T-helper 2 cell (primary cell): Measurements from ENCODE around the gene AKAP8L.
"Not testable (repeated sequence)": the region's sequence is repeated elsewhere in the genome, so short reads cannot be mapped to it uniquely, and the experiment has no call there.

Source experiments
- DNase-seq, 5 experiments: peaks; one replicate each; pipeline versions ENCODE4 v3.0.0 to v3.0.0-alpha.2; 2012 to 2022

AKAP8L gene

GRCh38 chr19:15379083-15379998 lies 39.4 kb downstream of the AKAP8L start, which contains the start of gene AKAP8:
Gene AKAP8, minus strand, starts transcription at chr19:15379787. Its CDS starts 56 bp downstream, at chr19:15379731.
- peak; percentile 93 to 99 (median 97) for DNase-seq

DNA sequence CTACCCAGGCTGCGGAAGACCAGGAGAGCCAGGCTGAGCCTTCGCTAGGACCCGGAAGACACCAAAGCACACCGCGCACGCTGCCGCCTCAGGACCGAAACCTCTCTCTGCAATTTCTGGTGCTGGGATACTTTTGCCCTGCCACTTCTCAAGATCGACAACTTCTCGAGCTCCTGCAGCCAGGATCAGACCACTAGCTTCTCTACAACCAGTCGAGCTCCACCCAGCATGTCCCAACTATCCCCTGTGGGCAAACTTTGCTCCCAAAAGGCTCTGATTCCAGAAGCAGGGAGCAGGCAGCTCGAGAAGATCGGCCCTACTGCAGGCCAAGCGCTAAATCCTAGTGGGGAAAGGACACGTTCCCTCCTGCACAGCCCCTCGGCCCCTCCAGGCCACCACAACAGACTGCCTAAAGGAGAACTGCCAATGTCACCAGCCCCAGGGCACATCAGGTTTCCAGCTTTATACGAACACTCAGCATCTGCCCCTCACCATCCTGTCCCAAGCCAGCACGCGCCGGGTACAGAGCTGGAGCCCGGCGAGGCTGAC lies 40.2 kb downstream of the AKAP8L start:
- DNase-seq, result peak in 4 of 5 experiments; percentile 21 to 73 (median 24)

DNA sequence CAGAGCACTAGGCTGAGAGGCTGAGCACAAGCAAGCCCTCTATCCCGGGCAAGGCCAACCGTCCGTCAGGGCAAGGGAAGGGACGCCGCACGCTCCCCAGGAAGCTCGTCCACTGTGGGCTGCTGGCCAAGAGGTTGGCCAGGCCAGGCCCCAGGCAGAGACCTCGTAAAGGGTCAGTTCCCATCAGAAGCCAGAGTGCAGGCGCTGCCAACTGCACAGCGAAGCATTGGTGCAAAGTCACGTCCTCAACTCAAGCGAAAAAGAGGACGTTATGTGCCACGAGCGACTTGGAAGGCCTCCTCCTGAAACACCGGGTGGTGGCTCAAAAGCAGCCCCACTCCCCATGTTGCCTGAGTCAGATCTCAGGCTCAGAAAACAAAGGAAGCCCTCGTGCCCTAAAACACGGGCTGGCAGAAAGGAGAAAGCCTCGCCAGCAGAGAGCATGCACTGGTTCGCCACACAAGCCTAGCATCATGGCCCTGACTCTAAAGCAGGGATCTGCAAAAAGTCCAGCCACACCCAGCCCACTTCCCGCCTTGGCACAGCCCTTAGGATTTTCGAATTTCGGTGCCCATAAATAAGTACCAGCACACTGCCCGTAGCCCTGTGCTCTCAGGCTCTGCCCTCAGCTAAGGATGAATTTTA lies 43.9 kb downstream of the AKAP8L start:
- no peak for DNase-seq

GRCh38 chr19:15374105-15374651 lies 44.6 kb downstream of the AKAP8L start:
- no peak for DNase-seq

GRCh38 chr19:15373644-15374043 lies 45.1 kb downstream of the AKAP8L start:
- no peak for DNase-seq

DNA sequence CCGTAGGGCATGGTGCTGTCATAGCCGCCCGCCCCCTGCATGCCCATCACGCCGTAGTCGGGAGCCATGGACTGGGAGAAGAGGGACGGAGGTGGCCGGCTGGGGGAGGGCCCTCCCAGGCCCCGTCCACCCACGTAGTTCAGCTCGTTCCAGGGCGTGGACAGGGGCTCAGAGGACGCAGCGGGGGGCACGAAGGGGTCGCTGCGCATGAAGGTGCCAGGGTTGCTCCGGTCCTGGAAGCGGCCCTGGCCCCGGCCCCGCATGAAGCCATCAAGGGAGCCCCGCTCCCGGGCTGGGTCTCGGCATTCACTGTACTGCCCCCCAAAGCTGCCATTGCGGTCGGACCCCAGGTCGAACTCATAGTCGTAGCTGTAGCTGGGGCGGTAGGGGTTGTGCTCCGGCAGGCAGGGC lies 45.9 kb downstream of the AKAP8L start:
- DNase-seq, result no peak

DNA sequence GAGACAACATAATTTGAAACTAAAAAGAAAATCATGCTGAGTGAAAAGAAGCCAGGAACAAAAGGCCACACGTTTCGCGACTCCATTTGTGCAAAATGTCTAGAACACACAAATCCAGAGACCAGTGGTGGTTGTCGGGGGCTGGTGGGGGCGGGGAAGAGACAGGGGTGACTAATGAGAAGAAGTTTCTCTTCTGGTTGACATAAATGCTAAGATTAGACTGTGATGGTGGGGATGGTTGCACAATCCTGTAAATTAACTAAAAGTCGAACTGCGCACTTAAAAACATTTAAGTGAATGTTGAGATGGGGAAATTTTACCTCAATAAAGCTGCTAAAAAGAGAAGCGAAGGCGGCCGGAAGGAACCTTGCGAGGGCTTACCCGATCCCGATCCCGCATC lies 46.3 kb downstream of the AKAP8L start:
- DNase-seq, result no peak

DNA sequence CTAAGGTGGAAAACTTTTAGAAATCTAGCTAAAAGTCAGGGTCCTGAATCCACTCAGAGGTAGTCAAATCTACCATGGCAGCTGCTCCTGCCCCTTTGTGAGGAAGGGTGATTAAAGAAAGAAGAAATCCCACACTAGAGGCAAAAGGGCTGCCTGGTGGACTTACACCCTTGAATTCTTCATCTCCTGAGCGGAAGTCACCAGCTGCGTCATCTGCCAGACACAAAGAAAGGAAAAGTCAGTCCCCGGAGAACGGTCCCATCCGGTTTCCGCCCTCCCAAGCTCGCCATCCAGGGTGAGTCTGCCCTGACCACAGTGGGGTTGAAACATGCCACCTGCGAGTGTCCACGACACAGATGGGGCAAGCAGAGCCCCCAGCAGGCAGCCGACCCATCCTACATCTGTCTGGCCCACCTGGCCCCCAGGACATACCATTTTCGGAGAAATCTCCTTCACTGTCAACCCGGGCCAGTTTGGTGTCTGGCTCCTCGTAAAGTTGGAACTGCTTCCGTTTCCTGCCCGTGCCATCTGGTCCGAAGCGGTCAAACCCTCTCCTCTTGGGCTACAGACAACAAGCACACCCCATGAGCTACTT lies 46.9 kb downstream of the AKAP8L start:
- DNase-seq, result no peak

DNA sequence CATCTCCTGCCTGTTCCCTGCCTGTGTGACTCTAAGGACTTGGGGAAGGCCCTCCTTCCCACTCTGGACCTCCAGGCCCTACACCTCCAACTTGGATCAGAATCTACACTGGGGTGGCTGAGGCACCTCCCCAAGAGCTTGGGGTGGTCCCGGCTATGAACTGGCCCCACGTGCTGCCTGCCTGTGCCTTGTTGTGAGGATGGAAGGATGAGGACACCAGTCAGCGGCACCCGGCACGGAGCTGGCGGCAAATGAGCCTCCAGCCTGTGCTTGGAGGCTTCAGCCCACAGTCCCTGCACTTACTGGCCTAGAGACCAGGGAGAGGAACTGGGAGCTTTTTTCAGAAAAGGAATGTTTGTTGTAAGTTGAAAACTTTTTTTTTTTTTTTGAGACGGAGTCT lies 47.7 kb downstream of the AKAP8L start:
- no peak for DNase-seq

DNA sequence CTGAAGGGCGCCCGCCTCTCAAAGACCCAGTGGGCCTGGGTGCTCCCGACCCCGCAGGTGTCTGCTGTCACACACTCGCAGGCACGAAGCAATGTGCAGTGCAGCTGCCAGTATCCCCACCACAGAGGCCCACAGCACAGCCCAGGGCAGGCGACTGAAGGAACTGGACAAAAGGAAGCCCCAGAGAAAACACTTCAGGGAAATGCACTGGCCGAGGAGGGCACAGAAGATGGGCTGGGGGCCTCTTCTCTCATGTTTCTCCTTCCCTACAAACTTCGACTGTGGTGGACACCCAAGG lies 49.2 kb downstream of the AKAP8L start:
- DNase-seq, result no peak

- no peak for DNase-seq
Measured at GRCh38 chr19:15368798-15369593, 49.8 kb downstream of the AKAP8L start.

- DNase-seq, result no peak
Measured at GRCh38 chr19:15368051-15368632, 50.6 kb downstream of the AKAP8L start.

DNA sequence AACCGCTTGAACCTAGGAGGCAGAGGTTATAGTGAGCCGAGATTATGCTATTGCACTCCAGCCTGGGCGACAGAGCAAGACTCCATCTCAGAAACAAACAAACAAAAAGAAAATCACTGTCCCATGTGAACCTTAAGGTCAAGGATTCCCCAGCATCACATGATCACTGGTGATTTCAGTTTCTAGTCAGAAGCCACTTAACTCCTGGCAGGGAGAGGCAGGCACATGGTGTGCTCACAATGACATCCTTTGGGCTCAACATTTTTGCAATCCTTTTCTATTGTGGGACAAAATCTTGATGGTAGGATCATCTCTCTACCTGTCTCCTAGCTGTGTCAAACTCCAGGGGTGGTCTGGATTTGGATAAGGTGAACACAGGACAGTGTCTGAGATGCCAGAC lies 51.3 kb downstream of the AKAP8L start:
- no peak for DNase-seq

- no peak for DNase-seq
Measured at GRCh38 chr19:15365264-15365663, 53.5 kb downstream of the AKAP8L start.

DNA sequence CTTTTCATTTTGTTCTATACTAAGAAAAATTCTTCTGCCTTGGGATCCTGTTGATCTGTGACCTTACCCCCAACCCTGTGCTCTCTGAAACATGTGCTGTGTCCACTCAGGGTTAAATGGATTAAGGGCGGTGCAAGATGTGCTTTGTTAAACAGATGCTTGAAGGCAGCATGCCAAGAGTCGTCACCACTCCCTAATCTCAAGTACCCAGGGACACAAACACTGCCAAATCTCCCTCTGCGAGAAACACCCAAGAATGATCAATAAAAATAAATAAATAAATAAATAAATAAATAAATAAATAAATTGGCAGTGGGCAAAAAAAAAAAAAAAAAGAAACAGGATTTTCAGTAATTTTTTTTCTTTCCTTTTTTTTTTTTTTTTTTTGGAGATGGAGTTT lies 55.0 kb downstream of the AKAP8L start:
- DNase-seq, result not testable (repeated sequence)

GRCh38 chr19:15363048-15363447 lies 55.7 kb downstream of the AKAP8L start:
- DNase-seq, result not testable (repeated sequence)

DNA sequence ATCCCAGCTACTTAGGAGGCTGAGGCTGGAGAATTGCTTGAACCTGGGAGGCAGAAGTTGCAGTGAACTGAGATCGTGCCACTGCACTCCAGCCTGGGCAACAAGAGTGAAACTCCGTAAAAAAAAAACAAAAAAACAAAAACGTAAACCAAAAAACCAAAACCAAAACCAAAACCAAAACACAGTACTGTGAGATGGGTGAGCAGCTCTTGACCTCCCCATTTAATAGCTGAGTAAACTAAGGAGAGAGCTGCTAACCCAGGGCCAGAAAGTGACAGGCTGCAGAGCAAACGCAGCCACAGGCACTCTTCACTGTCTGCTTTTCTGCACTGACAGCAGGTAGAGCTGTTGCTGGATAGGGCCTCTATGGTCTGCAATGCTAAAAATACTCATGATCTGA lies 58.8 kb downstream of the AKAP8L start:
- peak in 1 of 5 experiments; percentile 62 for DNase-seq

GRCh38 chr19:15358918-15359317 lies 59.9 kb downstream of the AKAP8L start:
- DNase-seq, result no peak

DNA sequence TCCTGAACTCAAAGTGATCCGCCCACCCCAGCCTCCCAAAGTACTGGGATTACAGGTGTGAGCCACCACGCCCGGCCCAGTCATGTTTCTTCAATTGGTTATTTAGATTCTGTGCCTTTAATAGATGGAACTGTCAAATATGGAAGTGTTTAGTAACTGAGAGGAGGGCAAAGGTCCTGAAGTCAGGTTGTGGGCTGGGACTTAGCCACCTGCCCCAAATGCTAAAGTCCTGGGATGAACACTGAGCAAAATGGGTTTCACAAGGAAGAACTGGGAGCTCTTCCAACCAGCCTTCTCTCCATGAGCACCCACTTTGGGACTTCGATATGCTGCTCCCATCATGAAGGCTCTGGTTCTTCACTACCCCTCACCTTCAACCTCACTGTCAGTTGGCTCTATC lies 60.9 kb downstream of the AKAP8L start:
- DNase-seq, result no peak

GRCh38 chr19:15354566-15355296 lies 64.1 kb downstream of the AKAP8L start:
- no peak for DNase-seq

GRCh38 chr19:15353908-15354307 lies 64.9 kb downstream of the AKAP8L start:
- DNase-seq, result no peak
